Measurements from ENCODE around the gene LAPTM5. TPM values are rescaled to one million over a fixed set of nuclear protein-coding genes. Genes with fewer than 3 reads are reported as not detected.

LAPTM5 gene
- total RNA-seq, 4 donors from 2014 or later = 8.7 to 21.5 (median 15.6) TPM

- no peak for DNase-seq (ENCODE audit: low spot score in 2 of 2)
- 74 to 75% methylated on average over 2 of the region's 2 CpGs for WGBS, 2 donors
- no peak for TF ChIP-seq POLR2A (IDR thresholded peaks at IDR 0.05)
- no peak for TF ChIP-seq CTCF (IDR thresholded peaks at IDR 0.05)
- intact Hi-C loops (cut with DNase I; ENCODE audit: low total_unique reads) = no loop called here
- no peak overlapping the region for H3K4me3 ChIP-seq (ENCODE audit: low read depth, poor library complexity, severe bottlenecking)
Observed at GRCh38 chr1:30715216-30715615, 42.4 kb downstream of the LAPTM5 start.

GRCh38 chr1:30714536-30715090 is 43.0 kb downstream of the LAPTM5 start:
- 71 to 76% methylated on average over 8 of the region's 8 CpGs for WGBS, 2 donors
- no peak for TF ChIP-seq POLR2A (IDR thresholded peaks at IDR 0.05)
- TF ChIP-seq CTCF (IDR thresholded peaks at IDR 0.05) = no peak
- no peak overlapping the region for H3K4me3 ChIP-seq (ENCODE audit: low read depth, poor library complexity, severe bottlenecking)
- DNase-seq (ENCODE audit: low spot score in 2 of 2) = no peak
- intact Hi-C loops (cut with DNase I; ENCODE audit: low total_unique reads) = loop anchor here (5.0 kb wide), 1 partner anchor 1477 kb away; the partner anchor contains the start of gene PTPRU

- WGBS, 2 donors = 67 to 77% methylated on average over 4 of the region's 4 CpGs
- no peak overlapping the region for H3K4me3 ChIP-seq (ENCODE audit: low read depth, poor library complexity, severe bottlenecking)
- TF ChIP-seq POLR2A (IDR thresholded peaks at IDR 0.05) (no peak), CTCF (IDR thresholded peaks at IDR 0.05) (no peak)
- intact Hi-C loops (cut with DNase I; ENCODE audit: low total_unique reads) = loop anchor here (5.0 kb wide), 1 partner anchor 1477 kb away; the partner anchor contains the start of gene PTPRU
- DNase-seq (ENCODE audit: low spot score in 2 of 2) = no peak
Observed at GRCh38 chr1:30714025-30714424, 43.5 kb downstream of the LAPTM5 start.

GRCh38 chr1:30713311-30713710 is 44.3 kb downstream of the LAPTM5 start:
- intact Hi-C loops (cut with DNase I; ENCODE audit: low total_unique reads) = loop anchor here (5.0 kb wide), 1 partner anchor 1476 kb away; the partner anchor contains the start of gene PTPRU
- TF ChIP-seq CTCF (IDR thresholded peaks at IDR 0.05) (no peak), POLR2A (IDR thresholded peaks at IDR 0.05) (no peak)
- 20 to 30% methylated on average over 12 of the region's 12 CpGs for whole genome bisulfite sequencing, 2 donors
- no peak for DNase-seq (ENCODE audit: low spot score in 2 of 2)
- no peak overlapping the region for H3K4me3 ChIP-seq (ENCODE audit: low read depth, poor library complexity, severe bottlenecking)

- WGBS, 2 donors = 90 to 91% methylated on average over 6 of the region's 6 CpGs
- no peak for DNase-seq (ENCODE audit: low spot score in 2 of 2)
- intact Hi-C loops (cut with DNase I; ENCODE audit: low total_unique reads) = loop anchor here (5.0 kb wide), 1 partner anchor 1475 kb away; the partner anchor contains the start of gene PTPRU
- H3K4me3 ChIP-seq (ENCODE audit: low read depth, poor library complexity, severe bottlenecking) = no peak overlapping the region
- no peak for TF ChIP-seq POLR2A (IDR thresholded peaks at IDR 0.05)
- no peak for TF ChIP-seq CTCF (IDR thresholded peaks at IDR 0.05)
Observed at GRCh38 chr1:30712583-30712982, 45.0 kb downstream of the LAPTM5 start.

- no peak overlapping the region for H3K4me3 ChIP-seq (ENCODE audit: low read depth, poor library complexity, severe bottlenecking)
- DNase-seq (ENCODE audit: low spot score in 2 of 2) = no peak
- WGBS, 2 donors = 63 to 68% methylated on average over 2 of the region's 2 CpGs
- TF ChIP-seq CTCF (IDR thresholded peaks at IDR 0.05) = no peak
- TF ChIP-seq POLR2A (IDR thresholded peaks at IDR 0.05) = no peak
- intact Hi-C loops (cut with DNase I; ENCODE audit: low total_unique reads) = loop anchor here (5.0 kb wide), 1 partner anchor 1473 kb away; the partner anchor contains the start of gene PTPRU
Observed at GRCh38 chr1:30710407-30710806, 47.2 kb downstream of the LAPTM5 start.
